Thyroid gland (tissue), 4 donors: ENCODE results near the gene DPYSL4. TPM values are rescaled to one million over a fixed set of nuclear protein-coding genes. Genes with fewer than 3 reads are reported as not detected.

ENCODE experiments used
- DNase-seq, 2 donors: peaks; one replicate each; pipeline ENCODE4 v3.0.0-alpha.2; 2019
- H3K27ac ChIP-seq, 3 donors: fragments of 200-600 bp; sonication (generic); 1 replicate in 2 of 3; 2 replicates in 1 of 3; pipeline ENCODE4 v1.5.1; 2016 to 2019; ENCODE audit warnings: mild to moderate bottlenecking in 1 of 3, moderate library complexity in 1 of 3
- H3K27me3 ChIP-seq: fragments of 200-600 bp; sonication (generic); one replicate; pipeline ENCODE4 v1.5.1; 2019
- H3K36me3 ChIP-seq, 2 donors: fragments of 200-600 bp; sonication (generic); one replicate each; pipeline ENCODE4 v1.5.1; 2016 to 2019
- H3K4me1 ChIP-seq, 2 donors: fragments of 200-600 bp; sonication (generic); one replicate each; pipeline ENCODE4 v1.5.1; 2017 to 2019
- H3K4me3 ChIP-seq, 3 donors: fragments of 200-600 bp; sonication (generic); replicated peaks in 1 of 3; 1 replicate in 2 of 3; 2 replicates in 1 of 3; pipeline ENCODE4 v1.5.1; 2016; ENCODE audit warnings: mild to moderate bottlenecking in 1 of 3
- H3K9me3 ChIP-seq: fragments of 200-600 bp; sonication (generic); one replicate; pipeline ENCODE4 v1.5.1; 2017
- CTCF ChIP-seq, 6 experiments: fragments of 200-600 bp in 3 of 6; fragments of 450-650 bp in 3 of 6; sonication (generic) in 3 of 6; IDR thresholded peaks; one replicate each; pipeline ENCODE4 v1.5.1; 2016 to 2019; ENCODE audit warnings: antibody characterized with exemption in 6 of 6, mild to moderate bottlenecking in 2 of 6, inconsistent platforms in 1 of 6, moderate library complexity in 1 of 6
- POLR2A ChIP-seq, 2 donors: fragments of 450-650 bp; IDR thresholded peaks; one replicate each; pipeline ENCODE4 v1.6.1; 2017; ENCODE audit warnings: antibody characterized with exemption in 2 of 2, mild to moderate bottlenecking in 2 of 2, moderate library complexity in 1 of 2
- WGBS, 2 donors: methylation state at CpG; one replicate each; pipeline ENCODE4 v1.1.5; 2017; 5-methylcytosine and 5-hydroxymethylcytosine counted together
- intact Hi-C: fragments of 100-400 bp; cut with DNase I; formaldehyde crosslinking; loops from one replicate; pipeline ENCODE4 v1.15.1; 2023
- total RNA-seq, 4 donors: library from RNA; depleted of rRNA; stranded (reverse); fragments of >200 nt; gene quantifications; one replicate each; pipeline ENCODE4 v1.2.3, GENCODE V29; 2016

DPYSL4 gene
- total RNA-seq, 4 donors from 2014 or later, result 0.54 to 1.5 (median 0.81) TPM

DNA sequence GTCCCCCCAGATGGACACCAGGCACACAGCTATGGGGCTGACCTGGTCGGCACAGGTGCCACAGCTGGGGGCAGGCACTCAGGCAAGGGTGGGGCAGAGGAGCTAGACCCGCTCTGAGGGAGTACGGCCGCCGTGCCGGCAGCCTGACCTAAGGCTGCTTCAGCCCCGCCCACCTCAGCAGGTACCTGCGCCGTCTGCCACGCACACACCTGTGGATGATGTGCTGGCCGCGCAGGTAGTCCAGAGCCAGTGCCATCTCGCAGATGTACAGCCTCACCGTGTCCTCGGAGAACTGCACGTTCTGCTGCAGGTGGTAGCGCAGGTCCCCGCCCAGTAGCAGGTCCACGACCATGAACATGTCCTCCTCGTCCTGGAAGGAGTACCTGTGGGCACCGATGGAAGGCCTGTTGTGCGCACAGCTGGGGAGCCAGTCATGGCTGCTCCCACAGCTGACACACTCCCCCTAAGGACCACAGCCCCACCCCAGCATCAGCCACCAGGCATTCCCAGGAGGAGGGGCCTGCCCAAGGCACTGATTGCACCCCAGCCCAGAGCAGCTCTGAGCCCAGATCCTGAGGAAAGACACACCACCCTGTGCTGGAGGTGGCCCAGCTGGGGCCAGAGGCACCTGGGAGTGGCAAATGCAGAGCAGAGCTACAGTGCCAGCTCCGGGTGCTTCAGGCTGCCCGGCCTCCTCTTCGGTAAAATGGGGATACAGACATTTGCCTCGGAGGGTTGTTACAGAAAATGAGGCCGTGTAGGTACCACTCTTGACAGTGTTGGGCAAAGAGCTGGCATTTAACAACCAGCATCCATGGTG lies 40.0 kb downstream of the DPYSL4 start:
- Histone ChIP-seq H3K27ac (no peak overlapping the region), H3K27me3 (no peaks in the 10 kb centered on the region), H3K36me3 (no peaks in the 10 kb centered on the region), H3K4me1 (no peaks in the 10 kb centered on the region), H3K9me3 (no peaks in the 10 kb centered on the region), H3K4me3 (no peak overlapping the region)
- no peak for TF ChIP-seq CTCF (IDR thresholded peaks at IDR 0.05)
- TF ChIP-seq POLR2A (IDR thresholded peaks at IDR 0.05), result no peak
- no peak for DNase-seq
- 86 to 94% methylated on average over 15 to 24 of the region's 27 CpGs for WGBS, 2 donors
- intact Hi-C loops, result loop anchor here (10.0 kb wide), 1 partner anchor 408 kb away; no protein-coding TSS in a partner anchor

DNA sequence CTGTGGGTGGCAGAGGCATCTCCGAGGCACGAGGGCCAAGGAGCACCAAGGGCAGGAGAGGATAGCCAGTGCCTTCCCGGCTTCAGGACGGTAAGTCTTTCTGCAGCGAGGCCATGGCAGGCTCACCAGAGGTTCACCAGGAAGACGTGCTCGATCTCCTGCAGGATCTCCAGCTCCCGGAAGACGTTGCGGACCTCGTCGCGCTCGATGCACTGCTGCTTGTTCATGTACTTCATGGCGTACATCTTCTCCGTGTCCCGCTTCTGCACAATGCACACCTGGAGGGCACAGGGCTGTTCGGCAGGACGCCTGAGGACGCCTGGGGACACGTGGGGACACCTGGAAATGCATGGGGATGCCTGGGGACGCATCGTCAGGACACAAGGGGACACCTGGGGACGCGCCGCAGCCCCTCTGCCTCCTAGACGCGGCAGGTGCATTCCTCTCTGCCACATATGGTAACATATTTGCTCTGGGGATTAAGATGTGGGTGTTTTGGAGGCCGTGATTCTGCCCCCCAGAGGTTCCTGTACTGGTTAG lies 41.2 kb downstream of the DPYSL4 start:
- intact Hi-C loops, result loop anchor here (10.0 kb wide), 1 partner anchor 407 kb away; no protein-coding TSS in a partner anchor
- 87 to 92% methylated on average over 23 to 26 of the region's 29 CpGs for WGBS, 2 donors
- Histone ChIP-seq H3K27ac (no peak overlapping the region), H3K4me3 (no peak overlapping the region), H3K27me3 (no peaks in the 10 kb centered on the region), H3K4me1 (no peaks in the 10 kb centered on the region), H3K9me3 (no peaks in the 10 kb centered on the region), H3K36me3 (no peaks in the 10 kb centered on the region)
- TF ChIP-seq CTCF (IDR thresholded peaks at IDR 0.05), result no peak
- no peak for TF ChIP-seq POLR2A (IDR thresholded peaks at IDR 0.05)
- DNase-seq, result no peak

GRCh38 chr10:132228616-132229015 lies 41.9 kb downstream of the DPYSL4 start:
- 92 to 96% methylated on average over 12 to 14 of the region's 14 CpGs for WGBS, 2 donors
- Histone ChIP-seq H3K4me3 (no peak overlapping the region), H3K27me3 (no peaks in the 10 kb centered on the region), H3K4me1 (no peaks in the 10 kb centered on the region), H3K27ac (no peak overlapping the region), H3K9me3 (no peaks in the 10 kb centered on the region), H3K36me3 (no peaks in the 10 kb centered on the region)
- no peak for TF ChIP-seq POLR2A (IDR thresholded peaks at IDR 0.05)
- no peak for TF ChIP-seq CTCF (IDR thresholded peaks at IDR 0.05)
- no peak for DNase-seq
- intact Hi-C loops, result loop anchor here (10.0 kb wide), 1 partner anchor 406 kb away; no protein-coding TSS in a partner anchor

GRCh38 chr10:132229096-132229495 lies 42.3 kb downstream of the DPYSL4 start:
- Histone ChIP-seq H3K9me3 (no peaks in the 10 kb centered on the region), H3K4me3 (no peak overlapping the region), H3K36me3 (no peaks in the 10 kb centered on the region), H3K27ac (no peak overlapping the region), H3K4me1 (no peaks in the 10 kb centered on the region), H3K27me3 (no peaks in the 10 kb centered on the region)
- WGBS, 2 donors, result 79 to 84% methylated on average over 5 to 6 of the region's 6 CpGs
- intact Hi-C loops, result loop anchor here (10.0 kb wide), 1 partner anchor 406 kb away; no protein-coding TSS in a partner anchor
- no peak for DNase-seq
- TF ChIP-seq CTCF (IDR thresholded peaks at IDR 0.05) (no peak), POLR2A (IDR thresholded peaks at IDR 0.05) (no peak)
